22Rv1 (cell line): ENCODE data around the gene ATP7A.

Source experiments
- CTCF ChIP-seq: fragments of 450-650 bp; IDR thresholded peaks from 2 replicates; pipeline ENCODE4 v1.5.1; 2017; ENCODE audit warnings: mild to moderate bottlenecking
- ZFX ChIP-seq: fragments of 450-650 bp; IDR thresholded peaks from 2 replicates; pipeline ENCODE4 v1.6.1; 2017; ENCODE audit warnings: antibody characterized with exemption, borderline replicate concordance

DNA sequence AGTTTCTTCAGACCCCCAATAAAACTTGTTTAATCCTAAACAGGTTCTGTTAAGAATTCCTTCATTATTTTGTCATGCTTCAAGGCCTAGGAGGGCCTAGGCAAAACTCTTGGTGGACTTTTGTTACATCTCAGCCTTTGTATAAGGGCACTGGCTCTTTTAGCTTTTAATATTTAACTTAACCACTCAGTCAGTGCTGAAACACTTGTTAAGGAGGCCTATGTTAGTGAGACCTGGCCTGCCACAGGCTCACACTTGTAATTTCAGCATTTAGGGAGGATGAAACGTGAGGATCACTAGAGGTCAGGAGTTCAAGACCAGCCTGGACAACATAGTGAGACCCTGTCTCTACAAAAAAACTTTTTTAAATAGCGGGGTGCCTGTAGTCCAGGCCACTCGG, 160.8 kb downstream of the ATP7A start:
- TF ChIP-seq CTCF (no peak), ZFX (no peak)
